D341Med (cell line): ENCODE results near the gene CUX1.

Experiments
- DNase-seq: peaks from one replicate; pipeline ENCODE4 v3.0.0; 2012; ENCODE audit warnings: low spot score

The CUX1 gene

DNA sequence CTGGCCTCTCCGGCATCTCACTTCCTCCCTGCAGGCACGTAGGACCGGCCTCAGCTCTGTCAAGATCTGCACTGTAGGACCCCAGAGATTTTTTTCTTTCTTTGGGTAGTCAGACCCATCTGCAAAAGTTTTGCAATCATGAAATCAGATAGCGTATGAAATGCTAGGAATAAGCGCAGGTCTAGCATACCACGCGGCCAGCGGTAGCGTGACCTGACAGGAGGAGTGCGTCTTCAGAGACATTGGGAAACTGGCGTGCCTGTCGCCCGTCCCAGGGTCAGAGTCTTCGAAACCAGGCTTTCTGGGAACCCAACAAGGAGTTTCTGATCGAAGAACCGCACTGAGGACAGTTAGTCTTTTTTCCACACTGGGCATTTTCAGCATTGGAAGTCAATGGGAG is 368.4 kb downstream of the CUX1 start:
- no peak for DNase-seq

DNA sequence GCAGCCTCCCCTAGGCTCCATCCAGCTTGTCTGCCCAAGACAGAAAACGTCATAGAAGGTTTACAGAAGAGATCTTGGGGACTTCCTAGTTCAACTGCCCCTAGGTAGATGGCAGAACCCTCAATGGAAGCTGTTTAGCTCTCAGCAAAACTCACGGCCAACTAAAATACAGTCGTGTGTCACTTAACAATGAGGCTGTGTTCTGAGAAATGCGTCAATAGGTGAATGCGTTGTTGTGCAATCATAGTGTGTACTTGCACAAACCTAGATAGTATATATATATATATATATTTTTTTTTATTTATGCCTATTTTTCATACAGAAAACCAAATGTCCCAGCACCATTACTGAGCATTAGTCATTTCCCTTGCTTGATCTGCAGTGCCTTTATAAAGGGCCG is 368.9 kb downstream of the CUX1 start:
- DNase-seq = no peak

DNA sequence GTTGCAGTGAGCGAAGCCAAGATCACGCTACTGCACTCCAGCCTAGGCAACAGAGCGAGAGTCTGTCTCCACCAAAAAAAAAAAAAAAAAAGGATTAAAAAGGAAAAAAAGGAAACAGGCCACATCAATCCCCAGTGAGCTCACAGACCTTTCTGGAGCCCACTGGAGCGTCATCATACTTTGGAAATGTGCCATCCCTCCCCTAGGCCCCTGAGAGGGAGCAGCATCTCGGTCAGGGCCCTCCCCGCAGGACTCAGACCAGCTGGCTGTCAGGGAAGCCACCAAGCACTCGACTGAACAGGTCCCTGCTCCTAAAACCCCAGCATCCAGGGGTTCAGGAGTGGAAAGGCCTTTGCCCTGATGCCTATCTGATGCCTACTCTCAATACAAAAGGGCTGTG is 371.3 kb downstream of the CUX1 start:
- DNase-seq = no peak

DNA sequence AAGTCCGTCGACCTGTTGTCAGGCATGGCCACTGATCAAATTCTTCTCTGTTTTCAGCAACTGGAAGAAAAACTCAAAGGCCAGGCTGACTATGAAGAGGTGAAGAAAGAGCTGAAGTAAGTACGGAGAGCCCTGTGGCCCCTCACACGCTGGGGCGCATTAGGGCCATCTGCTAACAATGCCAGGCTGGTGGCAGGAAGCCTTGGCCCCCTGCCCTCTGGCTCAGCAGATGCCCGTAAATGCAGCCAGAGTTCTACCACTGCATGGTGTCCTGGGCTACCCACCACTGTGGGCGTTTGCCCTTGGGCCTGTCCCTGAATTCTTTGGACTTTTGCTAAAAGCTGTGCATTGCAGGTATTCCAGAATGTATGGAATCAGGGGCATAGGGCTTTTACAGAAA is 372.3 kb downstream of the CUX1 start:
- DNase-seq = no peak

DNA sequence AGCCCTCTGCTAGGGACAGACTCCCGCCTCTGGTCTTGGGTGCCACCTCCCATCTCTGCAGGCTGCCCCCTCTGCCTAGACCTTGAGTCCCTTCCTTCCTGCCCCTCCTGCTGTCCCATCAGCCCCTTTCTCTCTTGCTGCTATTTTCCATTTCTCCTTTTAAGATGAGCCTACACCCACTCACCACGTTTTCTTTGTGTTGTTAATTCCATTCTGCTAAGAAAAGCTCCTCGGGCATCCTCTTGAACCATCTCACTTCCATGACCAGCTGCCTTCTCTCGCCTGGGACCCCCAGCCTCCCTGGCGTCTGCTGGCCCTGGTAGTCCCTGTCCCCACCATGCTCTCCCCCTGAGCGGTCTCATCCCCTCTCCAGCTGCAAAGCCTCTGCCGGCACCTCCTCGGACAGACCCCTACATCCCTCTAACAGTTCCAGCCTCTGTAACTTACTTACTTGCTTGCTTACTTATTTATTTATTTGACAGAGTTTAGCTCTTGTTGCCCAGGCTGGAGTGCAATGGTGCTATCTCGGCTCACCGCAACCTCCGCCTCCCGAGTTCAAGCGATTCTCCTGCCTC is 373.4 kb downstream of the CUX1 start:
- no peak for DNase-seq

DNA sequence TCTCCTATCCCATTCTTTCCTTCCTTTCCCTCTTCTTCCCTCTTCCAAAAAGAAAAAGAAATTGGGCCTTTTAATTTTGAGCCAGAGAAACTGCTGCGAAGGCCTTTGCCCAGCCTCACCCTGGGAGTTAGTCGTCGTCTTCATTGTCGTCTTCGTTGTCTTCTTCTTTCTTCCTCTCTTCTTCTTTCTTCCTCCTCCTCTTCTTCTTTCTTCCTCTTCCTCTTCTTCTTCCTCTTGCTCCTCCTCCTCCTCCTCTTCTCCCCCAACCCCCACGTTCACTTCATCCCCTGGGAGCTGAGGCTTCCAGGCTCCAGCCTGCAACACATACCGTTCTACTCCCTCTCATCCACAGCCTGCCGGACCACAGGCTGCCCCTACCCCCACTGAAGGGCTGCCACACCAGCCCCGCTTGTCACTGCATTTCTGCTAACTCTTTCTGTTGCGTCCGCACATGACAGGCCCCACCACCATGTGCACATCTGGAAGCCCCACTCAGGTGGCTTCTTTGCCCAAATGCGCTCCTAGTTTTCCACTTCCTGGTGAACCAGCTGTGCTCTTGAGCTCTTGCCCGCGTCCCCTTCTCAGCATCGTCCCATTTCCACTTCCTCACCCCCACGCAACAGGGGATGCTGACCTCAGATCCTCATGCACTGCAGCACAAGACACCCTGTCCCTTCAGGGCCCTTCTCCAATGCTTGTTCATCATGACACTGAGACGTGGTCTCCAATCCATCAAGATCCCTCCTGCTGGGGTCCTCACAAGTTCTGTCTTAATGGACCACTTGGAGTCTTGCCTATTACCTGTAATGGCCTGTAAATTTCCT is 374.3 kb downstream of the CUX1 start:
- DNase-seq = no peak

DNA sequence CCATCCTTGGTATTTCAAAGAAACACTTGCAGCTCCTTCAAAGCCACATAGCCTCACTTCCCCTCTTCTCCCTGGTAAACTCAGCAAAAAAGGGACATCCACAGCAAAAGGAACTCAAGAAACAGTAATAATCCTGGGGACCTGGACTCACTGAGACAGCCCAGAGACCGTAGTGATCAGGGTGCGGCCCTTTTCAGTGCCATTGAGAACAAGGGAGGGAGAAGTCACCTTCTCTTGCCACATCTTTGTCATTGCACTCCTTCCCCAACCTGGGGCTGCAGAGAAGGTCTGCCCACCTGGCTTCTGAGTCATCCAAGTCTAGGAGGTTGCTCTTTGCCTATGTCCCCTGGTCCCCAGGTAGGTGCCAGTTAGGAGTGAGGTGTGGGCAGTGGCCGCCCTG is 375.4 kb downstream of the CUX1 start:
- no peak for DNase-seq

DNA sequence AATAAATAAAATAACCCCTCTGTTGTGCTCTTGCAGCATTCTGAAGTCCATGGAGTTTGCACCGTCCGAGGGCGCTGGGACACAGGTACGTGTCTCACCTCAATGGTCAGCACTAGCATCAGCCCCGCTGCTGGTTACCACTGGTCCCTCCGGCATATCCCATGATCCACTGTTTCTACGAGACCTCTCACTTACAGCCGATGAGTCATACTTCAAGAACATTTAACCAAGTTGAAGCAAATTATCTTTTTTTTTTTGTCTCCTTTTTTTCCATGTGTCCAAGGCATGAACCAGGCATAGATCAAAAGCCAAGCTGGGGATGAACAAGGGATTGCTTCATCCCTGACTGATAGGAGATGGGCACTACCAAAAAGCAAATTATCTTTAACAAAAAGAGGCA is 376.4 kb downstream of the CUX1 start:
- DNase-seq = no peak

DNA sequence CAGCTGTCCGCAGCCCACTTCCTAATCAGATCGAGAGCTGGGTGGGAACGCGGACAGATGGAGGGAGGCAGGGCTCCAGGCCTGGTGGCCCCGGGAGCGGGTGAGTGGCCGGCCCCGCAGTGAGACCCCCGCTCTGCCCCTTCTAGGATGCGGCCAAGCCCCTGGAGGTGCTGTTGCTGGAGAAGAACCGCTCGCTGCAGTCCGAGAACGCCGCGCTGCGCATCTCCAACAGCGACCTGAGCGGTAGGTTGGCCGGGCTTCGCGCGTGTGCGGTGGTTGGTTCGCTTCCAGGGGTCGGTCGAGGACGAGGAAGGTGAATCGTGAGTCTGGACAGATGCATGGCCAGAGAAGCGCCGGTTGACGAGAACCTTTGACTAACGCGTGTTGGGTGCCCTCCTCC is 377.9 kb downstream of the CUX1 start:
- DNase-seq = no peak

DNA sequence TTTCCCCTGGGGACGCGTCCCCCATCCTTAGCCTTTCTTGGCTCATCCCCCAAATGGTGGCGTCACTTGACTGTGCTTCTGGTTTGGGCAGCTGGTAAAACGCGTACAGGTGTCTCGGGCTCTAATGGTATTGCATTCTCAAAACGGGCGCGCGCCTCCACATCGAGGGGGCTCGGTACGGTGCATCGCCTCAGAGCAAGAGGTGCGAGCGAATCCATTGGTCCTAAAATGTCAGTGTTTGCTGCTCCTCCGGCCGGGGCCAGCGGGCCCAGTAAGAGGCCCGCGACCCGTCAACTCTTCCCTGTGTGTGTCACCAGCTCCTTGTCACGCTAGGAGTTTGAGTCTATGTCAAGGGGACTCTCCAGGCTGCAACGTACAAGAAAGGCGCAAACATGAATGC is 378.6 kb downstream of the CUX1 start:
- DNase-seq = no peak

DNA sequence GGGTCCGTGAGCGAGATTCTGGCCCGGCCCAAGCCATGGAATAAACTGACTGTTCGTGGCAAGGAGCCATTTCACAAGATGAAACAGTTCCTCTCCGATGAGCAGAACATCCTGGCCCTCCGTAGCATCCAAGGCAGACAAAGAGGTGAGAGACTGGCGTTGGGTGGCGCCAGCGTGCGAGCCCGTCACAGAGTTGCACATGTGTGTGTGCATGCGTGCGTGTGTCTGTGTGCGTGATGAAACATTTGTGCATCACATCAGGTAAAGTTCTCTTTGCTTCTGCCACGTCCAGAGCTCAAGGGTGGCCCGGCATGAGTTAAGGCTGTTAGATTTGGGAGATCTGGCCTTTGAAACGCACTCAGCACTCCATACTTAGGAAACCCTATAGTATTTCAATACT is 379.7 kb downstream of the CUX1 start:
- DNase-seq = no peak

DNA sequence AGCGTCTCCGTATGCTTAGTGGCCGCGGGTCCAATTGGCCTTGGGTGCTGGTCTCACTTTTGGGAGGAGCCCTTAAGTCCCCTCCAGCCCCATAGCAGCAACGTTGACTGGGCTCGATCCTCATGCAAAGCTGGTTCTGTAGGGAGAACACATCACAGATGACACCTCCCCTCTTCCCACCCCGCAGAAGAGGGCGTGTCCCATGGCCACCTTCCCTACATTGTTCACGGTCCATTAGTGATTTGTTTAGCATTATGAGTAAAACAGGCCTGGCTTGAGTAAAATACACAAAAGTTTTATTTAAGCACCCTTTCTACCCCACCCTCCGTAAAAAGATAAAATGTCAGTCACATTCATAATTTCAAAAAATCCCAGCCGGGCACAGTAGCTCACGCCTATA is 380.2 kb downstream of the CUX1 start:
- DNase-seq = no peak

DNA sequence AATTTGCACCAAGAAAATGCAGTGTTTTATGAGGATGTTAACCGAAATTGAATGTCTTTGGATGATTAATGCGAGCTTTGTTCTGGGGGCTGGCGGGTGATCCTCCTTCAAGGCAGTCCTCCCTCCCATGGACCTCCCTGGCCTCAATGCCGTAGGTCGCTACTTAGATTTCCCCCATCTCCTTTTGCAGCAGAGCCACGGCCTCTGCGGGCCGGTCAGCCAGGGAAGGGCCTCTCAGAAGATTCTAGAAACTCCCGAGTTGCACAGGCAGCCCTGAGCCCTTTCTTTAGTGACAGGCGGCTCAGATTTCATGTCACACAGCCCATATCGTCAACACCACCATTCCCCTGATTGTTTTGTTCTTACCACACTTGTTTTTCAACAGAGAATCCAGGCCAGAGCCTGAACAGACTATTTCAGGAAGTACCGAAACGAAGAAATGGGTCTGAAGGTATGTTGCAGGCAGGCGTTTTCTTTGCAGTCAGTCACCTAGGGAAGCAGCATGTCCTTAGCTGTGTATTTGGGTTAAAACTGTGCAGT is 381.1 kb downstream of the CUX1 start:
- no peak for DNase-seq

DNA sequence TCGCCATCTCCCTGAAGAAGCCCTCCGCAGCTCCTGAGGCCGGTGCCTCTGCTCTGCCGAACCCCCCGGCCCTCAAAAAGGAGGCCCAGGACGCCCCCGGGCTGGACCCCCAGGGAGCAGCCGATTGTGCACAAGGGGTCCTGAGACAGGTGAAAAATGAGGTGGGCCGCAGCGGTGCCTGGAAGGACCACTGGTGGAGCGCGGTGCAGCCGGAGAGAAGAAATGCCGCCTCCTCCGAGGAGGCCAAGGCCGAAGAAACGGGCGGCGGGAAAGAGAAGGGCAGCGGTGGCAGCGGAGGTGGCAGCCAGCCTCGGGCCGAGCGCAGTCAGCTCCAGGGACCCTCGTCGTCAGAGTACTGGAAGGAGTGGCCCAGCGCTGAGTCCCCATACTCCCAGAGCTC is 384.1 kb downstream of the CUX1 start:
- DNase-seq = no peak

DNA sequence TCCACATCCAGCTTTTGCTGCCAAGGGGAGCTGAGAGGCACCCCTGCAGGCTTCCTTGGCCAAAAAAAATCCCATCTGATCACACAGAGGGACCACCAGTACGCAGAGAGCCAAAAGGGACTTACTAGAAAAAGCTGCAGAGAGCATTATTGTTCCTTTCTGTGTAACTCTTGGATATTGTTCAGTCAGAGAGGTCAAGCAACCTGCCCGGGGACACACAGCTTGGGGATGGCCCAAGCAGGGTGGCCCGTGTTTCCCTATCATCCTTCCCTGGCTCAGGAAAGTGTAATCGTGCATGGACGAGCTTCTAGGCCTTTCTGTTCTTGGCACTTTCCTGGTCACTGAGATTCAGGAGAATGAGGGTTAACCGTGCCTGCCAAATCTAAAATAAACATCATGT is 385.1 kb downstream of the CUX1 start:
- no peak for DNase-seq

DNA sequence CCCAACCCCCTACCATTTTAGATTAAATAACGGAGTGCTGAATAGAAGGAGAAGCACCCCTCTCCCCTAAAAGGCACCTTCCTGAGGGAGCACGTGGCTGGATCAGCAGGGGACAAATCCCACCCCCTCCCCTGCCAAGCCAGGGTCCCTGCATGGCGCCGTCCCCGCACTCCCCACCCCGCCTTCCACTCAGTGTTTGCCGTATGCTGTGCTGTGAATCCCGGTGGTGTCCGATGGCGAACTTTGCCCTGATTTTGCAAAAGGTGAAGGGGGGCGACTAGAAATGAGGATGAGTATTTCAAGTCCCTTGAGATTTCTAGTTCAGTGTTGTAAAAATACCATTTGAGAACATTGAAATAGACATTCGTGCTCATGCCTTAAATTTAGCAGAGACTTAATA is 385.8 kb downstream of the CUX1 start:
- DNase-seq = no peak

DNA sequence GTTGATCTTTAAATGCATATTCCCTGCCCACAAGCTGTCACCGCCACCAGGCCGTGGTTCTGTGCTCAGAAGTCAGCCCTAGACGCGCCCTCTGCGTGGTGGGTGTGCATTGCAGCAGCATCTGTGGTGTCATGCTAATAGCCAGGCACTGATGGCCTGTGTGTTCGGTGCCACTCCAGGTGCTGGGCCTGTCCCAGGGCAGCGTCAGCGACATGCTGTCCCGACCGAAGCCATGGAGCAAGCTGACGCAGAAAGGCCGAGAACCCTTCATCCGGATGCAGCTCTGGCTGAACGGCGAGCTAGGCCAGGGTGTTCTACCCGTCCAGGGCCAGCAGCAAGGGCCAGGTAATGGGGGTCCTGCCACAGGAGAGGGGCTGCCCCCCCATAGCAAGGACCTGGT is 386.8 kb downstream of the CUX1 start:
- no peak for DNase-seq

DNA sequence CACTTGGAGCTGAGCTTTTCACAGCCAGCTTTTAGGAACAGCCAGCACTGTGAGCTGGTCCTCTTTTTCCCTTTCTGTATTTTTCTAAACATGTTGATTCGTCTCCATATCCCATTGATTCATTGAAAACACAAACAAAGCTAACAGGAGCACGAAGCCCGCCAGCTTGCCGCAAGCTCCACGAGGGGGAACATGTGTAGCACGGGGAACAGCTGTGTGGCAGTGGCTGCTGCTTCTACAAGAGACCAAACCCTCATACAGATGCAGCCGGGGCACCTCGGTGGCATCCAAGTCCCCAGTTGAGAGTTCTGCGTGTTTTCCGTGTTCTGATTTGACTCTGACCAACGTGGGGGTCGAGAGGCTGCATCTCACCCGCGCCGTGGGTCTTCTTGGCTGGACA is 388.5 kb downstream of the CUX1 start:
- no peak for DNase-seq

DNA sequence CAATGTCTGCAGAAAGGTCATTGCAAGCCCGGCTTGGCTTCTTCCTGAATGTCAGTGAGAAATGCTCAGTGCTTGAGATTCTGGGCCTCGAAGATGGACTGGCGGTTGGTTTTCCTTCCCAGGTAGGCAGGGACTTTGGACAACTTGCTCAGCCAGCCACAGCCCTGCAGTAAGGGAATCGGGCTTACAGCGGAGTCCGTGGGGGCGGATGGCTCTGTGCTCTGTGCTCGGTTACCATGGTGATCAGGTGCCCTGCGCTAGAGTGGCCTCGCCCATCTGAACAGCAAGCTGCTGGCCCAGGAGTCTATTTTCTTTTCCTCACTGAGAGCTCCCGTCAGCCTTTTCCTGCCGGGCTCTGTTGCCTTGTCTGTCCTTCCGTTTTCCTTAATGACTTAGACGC is 391.4 kb downstream of the CUX1 start:
- no peak for DNase-seq

DNA sequence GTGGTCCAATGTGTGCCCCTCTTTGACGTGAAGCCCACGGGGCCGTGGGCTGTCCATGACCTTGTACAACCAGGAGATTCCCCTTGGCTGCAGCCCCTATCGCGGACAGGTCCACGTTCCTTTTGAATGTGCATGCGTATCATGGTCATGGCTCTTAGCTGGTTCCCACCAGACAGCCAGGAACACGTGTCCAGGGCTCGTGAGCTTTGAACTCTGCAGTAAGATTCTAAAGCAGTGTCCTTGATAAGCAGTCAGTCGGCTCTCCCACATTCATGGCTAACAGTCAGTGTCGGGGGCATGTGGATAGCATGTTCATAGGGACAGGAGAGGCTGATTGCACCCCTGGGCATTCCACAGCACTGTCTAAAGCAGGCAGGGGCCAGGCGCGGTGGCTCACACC is 393.4 kb downstream of the CUX1 start:
- DNase-seq = no peak

DNA sequence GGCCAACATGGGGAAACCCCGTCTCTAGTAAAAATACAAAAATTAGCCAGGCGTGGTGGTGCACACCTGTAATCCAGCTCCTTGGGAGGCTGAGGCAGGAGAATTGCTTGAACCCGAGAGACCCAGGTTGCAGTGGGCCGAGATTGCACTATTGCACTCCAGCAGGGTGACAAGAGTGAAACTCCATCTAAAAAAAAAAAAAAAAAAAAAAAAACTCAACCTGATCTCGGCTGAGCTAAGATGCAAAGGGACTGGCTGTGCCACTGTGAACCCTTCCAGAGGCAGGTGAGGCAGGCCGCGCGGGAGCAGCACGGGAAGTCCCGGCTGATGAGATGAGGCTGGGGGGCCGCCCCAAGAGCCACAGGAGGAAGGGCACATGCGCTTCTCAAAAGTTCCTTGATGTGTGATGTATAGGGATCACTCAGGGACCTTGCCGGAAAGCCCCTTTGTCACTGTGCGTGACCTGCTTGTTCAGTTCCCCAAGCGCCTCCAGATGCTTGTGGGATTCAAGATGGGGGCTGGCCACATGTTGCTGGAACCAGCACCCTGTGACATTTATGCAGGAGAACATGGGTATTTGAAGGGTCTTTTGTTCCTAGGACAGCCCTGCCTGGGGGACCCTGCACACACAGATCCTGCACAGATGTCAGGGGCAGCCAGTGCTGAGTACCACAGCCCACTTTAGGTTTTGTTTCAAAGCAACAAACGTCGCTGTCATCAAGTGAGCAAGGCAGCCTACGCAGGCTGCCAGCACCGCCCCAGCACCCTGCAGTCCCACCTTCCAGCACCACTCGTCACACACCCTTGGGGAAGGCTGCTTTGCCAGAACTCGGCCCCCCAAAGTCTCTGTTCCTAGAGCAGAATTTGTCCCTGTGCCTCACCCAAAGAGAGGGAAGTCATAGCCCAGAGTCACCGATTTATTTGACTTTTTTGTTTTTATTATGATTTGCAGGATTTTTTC is 394.4 kb downstream of the CUX1 start:
- no peak for DNase-seq

DNA sequence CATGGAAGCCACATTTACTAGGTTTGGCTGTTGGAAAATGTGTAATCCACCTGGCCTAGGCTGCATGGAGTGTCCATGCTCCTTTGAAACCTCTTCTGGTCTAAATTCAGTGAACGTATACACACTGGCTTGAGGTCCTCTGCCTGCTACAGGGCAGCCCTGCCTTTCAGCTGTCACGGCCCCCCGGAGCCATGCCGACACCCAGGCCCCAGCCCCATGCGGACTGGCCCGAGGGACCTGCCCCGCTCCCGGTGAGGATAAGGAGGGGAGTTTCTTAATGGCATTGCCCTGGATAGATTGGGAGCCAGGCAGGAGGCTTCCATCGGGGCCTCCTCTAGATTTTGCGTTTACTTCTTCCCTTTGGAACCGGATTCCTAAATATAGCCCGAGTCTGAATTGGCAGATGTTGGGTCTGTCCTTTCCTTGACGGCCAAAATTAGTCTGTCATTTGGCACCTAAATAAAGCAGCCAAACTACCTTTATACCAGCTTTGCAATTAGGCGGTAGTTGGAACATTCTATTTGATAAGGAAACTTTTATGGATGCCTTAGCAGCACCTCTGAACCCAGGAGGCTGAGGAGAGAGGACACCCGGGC is 397.1 kb downstream of the CUX1 start:
- no peak for DNase-seq
